ENCODE results near the gene MPPED2.

MPPED2 gene

DNA sequence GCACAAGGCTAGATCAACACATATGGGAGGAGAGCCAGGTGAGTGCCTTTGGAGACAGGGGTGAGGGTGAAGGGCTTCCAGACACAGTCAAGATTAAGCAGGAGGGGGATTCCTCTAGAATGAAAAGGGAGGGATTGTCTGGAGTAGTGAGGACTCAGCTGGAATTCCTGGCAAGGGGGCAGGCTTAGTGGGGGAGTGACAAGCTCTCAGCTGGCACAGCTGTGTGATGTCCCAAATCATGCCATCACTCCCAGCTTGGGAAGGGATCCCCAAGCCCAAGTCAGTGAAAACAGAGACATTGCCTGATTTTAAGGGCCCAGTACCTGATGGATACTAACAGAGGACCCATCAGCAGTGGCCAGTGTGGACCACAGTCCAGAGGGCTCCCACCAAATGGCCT is 119.0 kb downstream of the MPPED2 start:
- H3K27ac ChIP-seq: peak overlapping the region in 1 of 2 donors; percentile 12
- no peak for DNase-seq (ENCODE audit: low spot score)

DNA sequence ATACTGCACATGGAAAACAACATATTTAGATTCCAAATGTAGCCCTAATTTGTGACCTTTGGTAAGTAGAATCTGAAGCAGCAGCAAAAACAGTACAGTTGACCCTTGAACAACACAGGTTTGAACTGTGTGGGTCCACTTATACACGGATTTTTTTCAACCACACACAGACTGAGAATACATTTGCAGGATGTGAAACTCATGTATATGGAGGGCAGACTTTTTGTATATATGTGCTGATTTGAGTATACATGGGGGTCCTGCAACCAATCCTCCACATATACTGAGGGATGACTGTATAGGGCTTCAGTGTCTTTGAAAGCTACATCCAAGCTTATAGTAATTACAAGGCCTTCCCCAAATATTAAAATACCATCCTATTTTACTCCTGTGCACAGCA is 120.5 kb downstream of the MPPED2 start:
- peak overlapping the region in 1 of 2 donors; percentile 64 for H3K27ac ChIP-seq
- TF ChIP-seq, protein P1, sequence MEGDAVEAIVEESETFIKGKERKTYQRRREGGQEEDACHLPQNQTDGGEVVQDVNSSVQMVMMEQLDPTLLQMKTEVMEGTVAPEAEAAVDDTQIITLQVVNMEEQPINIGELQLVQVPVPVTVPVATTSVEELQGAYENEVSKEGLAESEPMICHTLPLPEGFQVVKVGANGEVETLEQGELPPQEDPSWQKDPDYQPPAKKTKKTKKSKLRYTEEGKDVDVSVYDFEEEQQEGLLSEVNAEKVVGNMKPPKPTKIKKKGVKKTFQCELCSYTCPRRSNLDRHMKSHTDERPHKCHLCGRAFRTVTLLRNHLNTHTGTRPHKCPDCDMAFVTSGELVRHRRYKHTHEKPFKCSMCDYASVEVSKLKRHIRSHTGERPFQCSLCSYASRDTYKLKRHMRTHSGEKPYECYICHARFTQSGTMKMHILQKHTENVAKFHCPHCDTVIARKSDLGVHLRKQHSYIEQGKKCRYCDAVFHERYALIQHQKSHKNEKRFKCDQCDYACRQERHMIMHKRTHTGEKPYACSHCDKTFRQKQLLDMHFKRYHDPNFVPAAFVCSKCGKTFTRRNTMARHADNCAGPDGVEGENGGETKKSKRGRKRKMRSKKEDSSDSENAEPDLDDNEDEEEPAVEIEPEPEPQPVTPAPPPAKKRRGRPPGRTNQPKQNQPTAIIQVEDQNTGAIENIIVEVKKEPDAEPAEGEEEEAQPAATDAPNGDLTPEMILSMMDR (IDR thresholded peaks at IDR 0.05): no peak

More for the DNA sequence above, 119.0 kb downstream of the MPPED2 start:
- TF ChIP-seq, protein P1 (IDR thresholded peaks at IDR 0.05): no peak
- no peak overlapping the region for H3K4me3 ChIP-seq

DNA sequence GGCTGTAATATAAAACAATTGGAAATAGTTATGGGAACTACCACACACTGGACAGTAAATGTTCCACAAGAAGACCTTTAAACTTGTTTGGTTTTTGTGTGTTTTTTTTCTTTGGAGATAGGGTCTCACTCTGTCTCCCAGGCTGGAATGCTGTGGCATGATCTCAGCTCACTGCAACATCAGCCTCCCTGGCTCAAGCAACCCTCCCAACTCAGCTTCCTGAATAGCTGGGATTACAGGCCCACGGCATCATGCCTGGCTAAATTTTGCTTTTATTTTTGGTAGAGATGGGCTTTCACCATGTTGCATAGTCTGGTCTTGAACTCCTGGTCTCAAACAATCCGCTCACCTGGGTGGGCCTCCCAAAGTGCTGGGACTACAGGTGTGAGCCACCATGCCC is 121.0 kb downstream of the MPPED2 start:
- TF ChIP-seq, protein P1 (IDR thresholded peaks at IDR 0.05): no peak
- no peak for DNase-seq (ENCODE audit: low spot score)
- peak overlapping the region in 1 of 2 donors; percentile 64 for H3K27ac ChIP-seq
- H3K4me3 ChIP-seq: no peak overlapping the region

More for the DNA sequence above, 120.5 kb downstream of the MPPED2 start:
- H3K4me3 ChIP-seq: no peak overlapping the region
- DNase-seq (ENCODE audit: low spot score): no peak

DNA sequence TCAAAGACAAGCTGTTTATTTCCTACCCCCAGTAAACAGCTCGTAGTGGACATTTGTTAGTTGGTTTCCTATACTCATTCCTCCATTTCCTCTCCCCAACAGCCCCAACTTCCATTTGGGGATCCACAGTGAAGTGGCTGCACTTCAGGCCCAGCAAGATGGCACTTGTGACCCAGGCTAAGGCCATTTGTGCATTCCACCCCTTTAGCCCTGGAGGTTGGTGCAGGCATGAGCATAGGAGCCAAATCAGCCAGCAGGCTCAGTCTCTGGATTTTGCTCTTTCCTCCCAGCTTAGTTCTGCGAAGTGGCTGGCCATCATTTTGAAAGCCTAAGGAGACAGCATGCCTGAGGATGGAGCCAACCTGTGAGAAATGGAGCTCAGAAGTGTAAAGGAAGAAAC is 122.9 kb downstream of the MPPED2 start:
- TF ChIP-seq, protein P1 (IDR thresholded peaks at IDR 0.05): no peak
- H3K27ac ChIP-seq: no peak overlapping the region
- H3K4me3 ChIP-seq: no peak overlapping the region
- no peak for DNase-seq (ENCODE audit: low spot score)

DNA sequence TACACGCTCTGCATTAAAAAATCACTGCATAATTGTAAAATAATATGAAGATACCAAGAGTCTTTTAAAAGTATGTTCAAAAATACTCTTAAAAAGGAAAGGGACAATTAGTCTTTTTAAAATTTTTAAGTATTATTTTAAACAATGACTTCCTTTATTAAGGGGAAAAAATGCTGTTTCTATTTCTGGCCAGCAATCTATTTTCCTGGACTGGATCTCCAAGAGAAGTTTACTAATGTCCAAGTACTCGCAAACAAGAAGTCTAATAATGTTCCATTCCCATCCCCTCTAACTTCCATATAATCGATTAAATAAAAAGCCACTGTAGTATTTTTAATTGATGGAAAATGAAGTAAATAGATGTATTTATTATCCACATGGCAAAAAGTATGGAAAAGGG is 123.7 kb downstream of the MPPED2 start:
- TF ChIP-seq, protein P1 (IDR thresholded peaks at IDR 0.05): no peak
- Histone ChIP-seq H3K27ac (peak overlapping the region in 1 of 2 donors; percentile 50), H3K4me3 (no peak overlapping the region)
- DNase-seq (ENCODE audit: low spot score): no peak

DNA sequence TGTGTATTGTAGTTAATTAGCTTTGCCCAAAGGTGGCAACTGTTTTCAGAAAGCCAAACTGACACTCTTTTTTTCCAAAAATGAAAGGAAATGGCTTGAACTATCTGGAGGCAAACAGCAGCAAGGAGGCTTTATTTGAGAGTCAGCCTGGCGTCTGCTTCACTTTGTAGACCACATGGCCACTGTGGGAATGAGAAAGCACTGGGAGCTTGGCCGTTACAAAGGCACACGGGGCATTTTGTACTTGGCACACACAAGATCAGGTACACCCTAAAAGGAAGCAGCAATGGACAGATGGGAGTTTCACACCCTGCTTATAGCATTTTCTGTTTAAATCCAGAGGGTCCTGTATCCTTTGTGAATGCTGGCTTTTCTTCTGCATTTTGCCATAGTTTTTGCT is 126.3 kb downstream of the MPPED2 start:
- DNase-seq (ENCODE audit: low spot score): no peak
- no peak overlapping the region for H3K4me3 ChIP-seq

DNA sequence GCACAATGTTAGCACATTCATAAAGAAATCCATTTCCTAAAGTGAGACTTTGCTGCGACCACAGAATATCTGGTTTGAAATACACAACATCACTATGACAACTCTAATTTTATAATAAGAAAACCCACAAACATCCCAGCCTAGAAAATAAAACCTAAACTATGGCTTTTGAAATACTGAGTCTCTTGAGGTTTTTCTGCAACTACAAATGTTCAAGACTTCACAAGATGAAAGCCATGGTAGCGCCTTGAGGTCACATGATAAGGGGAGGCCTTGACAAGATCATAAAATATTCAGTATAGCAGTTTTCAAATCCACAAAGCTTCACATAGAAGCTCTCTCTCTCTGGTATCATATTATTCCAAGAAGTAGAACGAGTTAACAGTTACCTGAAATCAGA is 126.8 kb downstream of the MPPED2 start:
- TF ChIP-seq, protein P1 (IDR thresholded peaks at IDR 0.05): no peak
- H3K4me3 ChIP-seq: no peak overlapping the region
- no peak for DNase-seq (ENCODE audit: low spot score)
- H3K27ac ChIP-seq: no peak overlapping the region

More for the DNA sequence above, 126.3 kb downstream of the MPPED2 start:
- TF ChIP-seq, protein P1 (IDR thresholded peaks at IDR 0.05): no peak
- no peak overlapping the region for H3K27ac ChIP-seq

Measured in coronary artery (tissue), 2 donors.